ENCODE measurements around the gene MAST2.
"Not testable (repeated sequence)": the region's sequence is repeated elsewhere in the genome, so short reads cannot be mapped to it uniquely, and the experiment has no call there.

Gene MAST2

DNA sequence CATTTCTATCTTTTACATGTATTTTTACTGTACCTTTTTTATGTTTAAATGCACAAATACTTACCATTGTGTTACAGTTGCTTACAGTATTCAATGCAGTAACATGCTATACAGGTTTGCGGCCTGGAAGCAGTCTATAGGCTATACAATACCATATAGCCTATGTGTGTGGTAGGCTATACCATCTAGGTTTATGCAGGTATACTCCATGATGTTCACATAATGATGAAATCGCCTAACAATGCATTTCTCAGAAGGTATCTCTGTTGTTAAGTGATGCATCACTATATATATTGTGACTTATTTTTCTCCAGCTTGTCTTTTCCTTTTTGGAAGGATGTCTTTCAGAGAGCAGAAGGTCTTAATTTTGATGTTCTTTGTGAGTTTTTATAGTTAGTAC lies 103.5 kb downstream of the MAST2 start:
- no peak for DNase-seq

DNA sequence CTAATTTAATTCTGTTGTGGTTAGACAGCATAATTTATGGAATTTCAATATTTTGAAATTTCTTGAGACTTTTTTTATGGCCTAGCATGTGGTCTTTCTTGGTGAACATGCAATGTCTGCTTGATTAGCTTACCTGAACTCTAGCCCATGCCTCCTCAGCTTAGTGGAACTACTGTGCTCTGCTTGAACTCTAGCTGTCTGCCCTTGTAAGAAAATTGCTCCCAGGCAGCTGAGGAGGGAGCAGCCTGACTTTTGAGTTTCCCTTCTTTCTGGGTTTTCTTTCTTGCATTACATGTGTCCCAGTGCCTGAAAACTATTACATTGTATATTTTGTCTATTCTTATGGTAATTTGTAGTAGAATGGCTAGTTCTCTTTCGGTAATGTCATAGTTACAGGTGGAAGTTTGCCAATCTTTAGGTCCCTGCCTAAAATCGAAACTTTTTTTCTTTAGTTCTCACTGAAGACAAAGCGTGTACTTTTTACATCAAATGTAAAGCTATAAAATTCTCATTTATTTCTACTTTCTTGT lies 105.3 kb downstream of the MAST2 start:
- DNase-seq = no peak

- no peak for DNase-seq
Measured at GRCh38 chr1:45911634-45912033, 108.2 kb downstream of the MAST2 start.

DNA sequence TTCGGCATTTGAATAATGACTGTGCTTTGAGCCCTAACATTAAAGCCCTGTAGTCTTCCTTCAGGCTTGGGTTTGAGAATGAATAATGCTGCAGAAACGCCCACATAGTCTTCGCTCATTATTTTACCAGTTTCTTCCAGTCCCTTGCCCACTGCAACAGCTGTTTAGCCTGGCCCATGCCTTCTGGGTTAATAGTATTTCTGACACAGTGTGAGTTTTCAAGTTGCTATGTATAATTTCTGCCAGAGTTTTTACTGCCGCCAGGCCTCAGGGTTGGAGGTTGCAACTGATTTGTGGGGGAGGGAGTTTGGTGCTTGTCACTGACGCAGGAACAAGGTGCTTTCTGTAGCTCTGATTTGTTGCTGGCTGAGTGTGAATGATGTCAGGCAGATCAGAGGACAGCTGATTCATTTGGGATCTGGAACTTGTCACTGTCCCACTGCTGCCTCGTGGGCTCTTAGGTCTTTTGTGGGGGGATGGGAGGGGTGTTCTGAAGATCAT lies 109.8 kb downstream of the MAST2 start:
- no peak for DNase-seq

DNA sequence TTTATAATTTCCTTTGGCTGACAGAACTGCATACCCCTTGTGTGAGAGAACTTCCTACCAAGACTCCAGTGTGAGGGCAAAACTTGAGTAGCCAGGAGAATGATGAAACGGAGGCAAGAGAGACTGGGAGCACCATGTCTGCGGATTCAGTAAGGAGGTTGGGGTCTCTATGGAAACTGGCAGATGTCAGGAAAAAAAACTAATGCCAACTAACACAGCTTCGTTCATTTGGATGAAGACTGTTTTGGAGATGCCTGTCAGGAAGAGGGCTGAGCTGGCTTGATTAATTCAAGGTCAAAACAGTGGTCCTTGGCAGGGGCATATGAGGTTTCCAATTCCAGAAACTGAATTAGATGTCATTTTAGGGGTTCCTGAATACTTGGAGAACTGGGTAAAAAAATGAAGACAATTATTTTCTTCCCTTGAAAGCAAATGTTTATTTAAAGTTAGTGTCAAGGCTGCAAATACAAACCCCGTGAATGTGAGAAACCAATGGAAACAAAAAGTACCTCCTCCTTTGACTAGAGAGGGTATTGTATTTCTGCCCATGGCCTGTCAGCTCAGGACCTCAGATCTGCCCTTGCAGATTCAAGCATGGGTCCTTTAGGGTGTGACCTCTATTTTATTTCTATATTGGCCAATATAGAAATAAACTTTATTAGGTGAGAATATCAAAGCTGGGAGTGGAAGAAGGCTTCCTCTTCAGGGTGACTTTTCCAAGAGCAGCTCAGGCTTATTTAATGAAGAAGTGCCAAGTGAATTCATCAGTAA lies 110.5 kb downstream of the MAST2 start:
- no peak for DNase-seq

DNA sequence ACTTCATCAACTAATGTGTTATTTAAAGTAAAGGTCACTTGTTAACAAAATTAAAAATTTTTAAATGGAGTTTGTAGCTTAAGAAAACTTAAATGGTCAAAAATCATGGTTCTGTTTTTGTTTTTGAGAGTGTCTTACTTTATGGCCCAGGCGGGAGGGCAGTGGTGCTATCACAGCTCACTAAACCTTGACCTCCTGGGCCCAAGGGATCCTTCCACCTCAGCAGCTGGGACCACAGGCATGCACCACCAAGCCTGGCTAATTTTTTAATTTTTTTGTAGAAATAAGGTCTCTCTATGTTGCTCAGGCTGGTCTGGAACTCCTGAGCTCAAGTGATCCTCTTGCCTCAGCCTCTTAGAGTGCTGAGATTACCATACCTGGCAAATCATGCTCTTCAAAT lies 111.4 kb downstream of the MAST2 start:
- no peak for DNase-seq

GRCh38 chr1:45922374-45922773 lies 119.0 kb downstream of the MAST2 start:
- no peak for DNase-seq

DNA sequence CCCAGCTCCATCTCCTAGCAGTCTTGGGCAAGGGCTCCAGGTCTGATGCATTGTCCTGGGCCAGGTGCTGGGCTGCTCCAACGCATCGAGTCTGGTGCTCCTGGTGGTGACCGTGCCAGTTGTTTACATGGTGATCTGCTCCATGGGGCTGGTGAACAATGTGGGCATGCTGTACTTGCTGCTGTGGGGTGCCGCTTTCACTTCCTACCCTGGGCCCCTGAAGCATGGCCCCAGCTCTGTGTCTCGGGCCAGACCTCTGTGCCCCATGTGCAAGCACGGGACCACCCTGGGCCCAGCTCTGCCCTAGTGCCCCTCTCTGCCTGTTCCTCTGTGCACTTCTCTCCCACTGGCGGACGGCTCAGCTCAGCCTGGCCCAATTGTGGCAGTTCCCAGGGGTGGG lies 119.4 kb downstream of the MAST2 start:
- DNase-seq = no peak

GRCh38 chr1:45923343-45923742 lies 119.9 kb downstream of the MAST2 start:
- DNase-seq = no peak

GRCh38 chr1:45924736-45925135 lies 121.3 kb downstream of the MAST2 start:
- no peak for DNase-seq

GRCh38 chr1:45925728-45926287 lies 122.4 kb downstream of the MAST2 start:
- DNase-seq = no peak

DNA sequence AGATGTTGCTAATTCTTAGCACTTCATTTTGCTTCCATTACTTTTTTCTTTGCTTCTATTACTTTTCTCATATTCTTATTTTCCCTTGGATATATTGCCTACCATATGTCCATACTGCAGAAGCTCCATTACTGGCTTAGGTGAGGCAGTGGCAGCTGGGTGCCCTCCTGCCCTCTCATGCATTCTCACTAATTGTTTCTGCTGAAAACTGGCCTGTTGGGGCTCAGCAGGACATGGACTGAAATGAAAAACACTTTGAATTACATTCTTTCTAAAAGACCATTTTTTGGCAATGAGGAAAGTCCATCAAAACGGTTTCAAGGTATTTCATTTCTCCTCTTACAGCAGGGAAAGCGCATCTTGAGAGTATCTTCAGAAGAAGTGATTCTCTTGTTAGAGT lies 122.9 kb downstream of the MAST2 start:
- peak; percentile 19 for DNase-seq

DNA sequence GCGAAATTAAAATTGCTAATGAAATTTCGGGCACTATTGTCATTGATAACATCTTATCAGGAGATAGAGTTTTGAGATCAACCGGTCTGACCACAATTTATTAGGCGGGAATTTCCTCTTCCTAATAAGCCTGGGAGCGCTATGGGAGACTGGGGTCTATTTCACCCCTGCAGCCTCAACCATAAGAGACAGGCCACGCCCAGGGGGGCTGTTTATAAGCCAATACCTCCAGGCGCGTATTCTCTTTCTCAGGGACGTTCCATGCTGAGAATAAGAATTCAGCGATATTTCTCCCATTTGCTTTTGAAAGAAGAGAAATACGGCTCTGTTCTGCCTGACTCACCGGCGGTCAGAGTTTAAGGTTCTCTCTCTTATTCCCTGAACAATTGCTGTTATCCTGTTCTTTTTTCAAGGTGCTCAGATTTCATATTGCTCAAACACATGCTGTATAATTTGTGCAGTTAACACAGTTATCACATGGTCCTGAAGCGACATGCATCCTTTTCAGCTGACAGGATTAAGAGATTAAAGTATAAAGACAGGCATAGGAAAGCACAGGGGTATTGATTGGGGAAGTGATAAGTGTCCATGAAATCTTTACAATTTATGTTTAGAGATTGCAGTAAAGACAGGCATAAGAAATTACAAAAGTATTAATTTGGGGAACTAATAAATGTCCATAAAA lies 124.0 kb downstream of the MAST2 start:
- DNase-seq = not testable (repeated sequence)

- DNase-seq = no peak
Measured at GRCh38 chr1:45928486-45929205, 125.2 kb downstream of the MAST2 start.

DNA sequence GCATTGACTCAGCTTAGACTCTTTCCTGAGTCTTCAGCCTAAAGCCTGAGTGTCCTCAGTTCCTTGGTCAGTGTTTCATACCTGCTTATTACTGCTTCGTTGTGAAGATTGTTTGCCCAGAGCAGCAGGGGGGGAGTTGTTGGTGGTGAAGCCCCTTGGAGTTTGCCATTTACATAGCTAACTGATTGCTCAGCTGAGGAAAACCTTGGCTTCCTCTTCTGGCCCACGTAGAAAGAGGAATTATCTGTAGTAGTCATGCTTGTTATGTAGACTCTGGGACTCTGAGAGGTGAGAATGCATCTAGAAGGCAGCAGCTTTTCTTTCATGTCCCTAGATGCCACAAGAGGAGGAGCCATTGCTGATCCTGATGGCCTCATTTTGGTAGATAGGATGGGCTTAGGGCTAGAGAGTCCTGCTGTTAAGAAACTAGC lies 125.9 kb downstream of the MAST2 start:
- no peak for DNase-seq

DNA sequence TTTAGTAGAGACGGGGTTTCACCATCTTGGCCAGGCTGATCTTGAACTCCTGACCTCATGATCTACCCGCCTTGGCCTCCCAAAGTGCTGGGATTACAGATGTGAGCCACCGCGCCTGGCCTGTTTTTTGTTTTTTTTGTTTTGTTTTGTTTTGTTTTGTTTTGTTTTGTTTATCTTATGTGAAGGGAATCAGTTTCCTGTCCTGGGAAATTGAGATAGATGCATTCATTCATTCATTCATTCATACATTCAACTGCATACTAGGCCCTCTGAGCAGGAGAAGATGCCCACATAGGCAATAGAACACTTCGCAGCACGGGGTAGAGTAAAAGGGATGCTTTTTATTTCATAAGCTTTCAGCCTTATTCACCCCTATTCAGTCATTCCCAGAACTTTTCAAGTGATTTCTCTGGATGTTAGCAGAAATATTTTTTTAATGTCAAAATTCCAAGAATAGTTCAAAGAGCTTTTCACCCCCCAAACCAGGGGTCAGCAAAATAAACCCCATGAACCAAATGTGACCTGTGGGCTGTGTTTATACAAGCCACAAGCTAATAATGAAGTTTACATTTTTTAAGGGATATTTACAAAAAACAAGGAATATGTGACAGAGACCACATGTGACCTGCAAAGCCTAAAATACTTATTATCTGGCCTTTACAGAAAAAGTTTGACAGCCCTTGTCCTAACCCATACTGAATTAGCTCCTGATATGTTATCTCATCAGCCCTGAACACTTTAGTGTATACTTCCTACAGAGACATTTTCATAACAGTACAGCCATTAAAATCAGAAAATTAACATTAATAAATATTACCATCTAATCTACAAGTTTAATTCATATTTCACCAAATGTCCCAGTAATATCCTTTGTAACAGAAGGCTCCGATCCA lies 127.1 kb downstream of the MAST2 start:
- DNase-seq = no peak

- DNase-seq = not testable (repeated sequence)
Measured at GRCh38 chr1:45932205-45932604, 128.8 kb downstream of the MAST2 start.

DNA sequence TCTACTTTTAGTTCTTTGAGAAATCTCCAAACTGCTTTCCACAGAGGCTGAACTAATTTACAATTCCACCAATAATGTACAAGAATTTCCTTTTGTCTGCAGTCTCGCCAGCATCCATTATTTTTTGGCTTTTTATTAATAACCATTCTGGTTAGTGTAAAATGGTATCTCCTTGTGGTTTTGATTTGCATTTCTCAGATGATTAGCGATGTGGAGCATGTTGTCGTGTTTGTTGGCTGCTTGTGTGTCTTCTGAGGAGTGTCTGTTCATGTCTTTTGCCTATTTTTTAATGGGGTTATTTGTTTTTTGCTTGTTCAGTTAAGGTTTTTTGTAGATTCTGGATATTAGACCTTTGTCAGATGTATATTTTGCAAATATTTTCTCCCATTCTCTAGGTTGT lies 131.5 kb downstream of the MAST2 start:
- no peak for DNase-seq

DNA sequence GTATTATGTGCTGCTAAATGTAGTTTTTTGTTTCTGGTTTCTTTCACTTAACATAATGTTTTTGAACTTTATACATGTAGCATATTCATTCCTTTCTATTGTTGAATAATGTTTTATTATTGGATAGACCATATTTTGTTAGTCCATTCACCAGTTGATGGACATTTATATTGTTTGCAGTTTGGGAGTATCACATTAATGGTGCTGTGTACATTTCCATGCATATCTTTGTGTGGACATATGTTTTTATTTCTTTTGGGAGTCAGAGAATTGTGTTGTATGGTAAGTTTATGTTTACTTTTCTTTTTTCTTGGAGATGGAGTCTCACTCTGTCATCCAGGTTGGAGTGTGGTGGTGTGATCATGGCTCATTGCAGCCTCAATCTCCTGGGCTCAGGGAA lies 134.6 kb downstream of the MAST2 start:
- no peak for DNase-seq

- DNase-seq = no peak
Measured at GRCh38 chr1:45942411-45942810, 139.0 kb downstream of the MAST2 start.

DNA sequence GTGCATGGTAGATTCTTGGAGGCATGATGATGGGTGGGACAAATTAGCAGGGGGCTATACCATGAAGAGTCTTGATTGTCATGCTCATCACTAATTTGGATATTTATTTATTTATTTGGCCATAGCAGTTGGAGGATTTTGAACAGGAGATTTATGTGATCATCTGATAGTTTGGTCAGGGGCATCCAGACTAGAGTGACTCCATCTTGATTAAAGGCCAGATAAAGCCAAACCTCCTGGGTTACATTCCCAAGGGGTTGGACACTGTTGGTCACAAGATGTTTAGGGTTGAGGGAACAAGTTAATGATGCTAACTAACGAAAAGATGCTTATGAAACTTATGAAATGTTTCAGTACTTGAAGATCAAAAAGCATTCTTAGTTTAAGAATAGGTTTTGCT lies 139.8 kb downstream of the MAST2 start:
- no peak for DNase-seq

GRCh38 chr1:45945426-45945825 lies 142.0 kb downstream of the MAST2 start:
- DNase-seq = no peak
